GM13977 (cell line): ENCODE data around the gene SLC39A1.
A peak's percentile ranks its signal among the peaks of the same experiment; 100 is the strongest.
"Not testable (repeated sequence)": the region's sequence is repeated elsewhere in the genome, so short reads cannot be mapped to it uniquely, and the experiment has no call there.

ENCODE experiments used
- DNase-seq: peaks from one replicate; pipeline ENCODE4 v3.0.0; 2012; ENCODE audit warnings: low spot score
- in situ Hi-C: fragments of 300-500 bp; cut with MboI; formaldehyde crosslinking; loops from one replicate; pipeline ENCODE4 v1.12.0; 2022; ENCODE audit warnings: low sequenced_read_pairs, low pct_unique_long_range_greater_than_20kb, mixed read lengths, inconsistent platforms; ENCODE audit not compliant: unreplicated experiment
- TF ChIP-seq, protein P1 (sequence below): IDR thresholded peaks from 2 replicates; pipeline ENCODE4 v1.5.1; 2012; ENCODE audit warnings: mild to moderate bottlenecking, control low read depth; ENCODE audit not compliant: insufficient read depth; ENCODE audit errors: extremely low read depth, missing control alignments

Gene SLC39A1

DNA sequence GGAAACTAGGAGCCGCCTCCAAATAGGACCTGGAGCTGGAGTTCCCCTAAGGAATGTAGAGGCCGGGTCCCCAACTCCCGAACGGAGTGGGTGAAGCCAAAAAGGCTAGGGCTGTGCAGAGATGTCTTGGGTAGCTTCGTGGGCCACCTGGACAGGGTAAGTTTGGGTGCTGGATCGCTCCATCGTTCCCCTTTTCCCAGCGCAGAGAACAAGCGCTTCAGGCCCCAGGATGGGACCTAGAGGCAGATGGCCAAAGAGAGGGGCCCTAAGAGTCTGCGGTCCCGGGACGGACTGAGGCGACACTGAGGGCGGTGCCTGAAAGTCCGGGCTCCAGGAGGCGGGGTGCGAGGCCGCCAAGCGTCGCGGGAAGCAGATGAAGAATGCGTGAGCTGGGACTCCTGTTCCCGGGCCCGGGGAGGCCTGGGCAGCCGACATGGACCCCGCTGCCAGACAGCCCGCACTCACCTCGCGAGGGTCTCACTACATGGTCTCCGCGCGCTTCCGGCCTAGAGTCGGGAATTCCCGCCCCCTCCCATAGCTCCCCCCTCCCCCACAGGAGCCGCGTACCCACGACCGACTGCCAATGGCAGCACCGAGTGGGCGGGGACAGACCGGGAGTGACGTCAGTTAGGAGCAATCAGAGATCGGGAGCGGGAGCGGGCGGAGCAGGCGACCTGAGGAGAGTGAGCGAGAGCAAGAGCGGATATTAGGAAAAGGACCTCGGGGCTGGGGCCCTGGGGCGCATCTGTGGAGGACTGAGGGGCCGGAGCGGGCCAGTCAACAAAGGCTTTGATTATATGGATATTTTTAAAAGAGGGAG is at the start of gene SLC39A1:
Gene SLC39A1 (minus strand): TSS at position 508 of the 820 bp plus-strand sequence. CDS start 822 bp downstream, outside the sequence.
- in situ Hi-C loops, result no loop called here
- peak; percentile 90 for DNase-seq
- TF ChIP-seq, protein P1, sequence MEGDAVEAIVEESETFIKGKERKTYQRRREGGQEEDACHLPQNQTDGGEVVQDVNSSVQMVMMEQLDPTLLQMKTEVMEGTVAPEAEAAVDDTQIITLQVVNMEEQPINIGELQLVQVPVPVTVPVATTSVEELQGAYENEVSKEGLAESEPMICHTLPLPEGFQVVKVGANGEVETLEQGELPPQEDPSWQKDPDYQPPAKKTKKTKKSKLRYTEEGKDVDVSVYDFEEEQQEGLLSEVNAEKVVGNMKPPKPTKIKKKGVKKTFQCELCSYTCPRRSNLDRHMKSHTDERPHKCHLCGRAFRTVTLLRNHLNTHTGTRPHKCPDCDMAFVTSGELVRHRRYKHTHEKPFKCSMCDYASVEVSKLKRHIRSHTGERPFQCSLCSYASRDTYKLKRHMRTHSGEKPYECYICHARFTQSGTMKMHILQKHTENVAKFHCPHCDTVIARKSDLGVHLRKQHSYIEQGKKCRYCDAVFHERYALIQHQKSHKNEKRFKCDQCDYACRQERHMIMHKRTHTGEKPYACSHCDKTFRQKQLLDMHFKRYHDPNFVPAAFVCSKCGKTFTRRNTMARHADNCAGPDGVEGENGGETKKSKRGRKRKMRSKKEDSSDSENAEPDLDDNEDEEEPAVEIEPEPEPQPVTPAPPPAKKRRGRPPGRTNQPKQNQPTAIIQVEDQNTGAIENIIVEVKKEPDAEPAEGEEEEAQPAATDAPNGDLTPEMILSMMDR, result no peak

DNA sequence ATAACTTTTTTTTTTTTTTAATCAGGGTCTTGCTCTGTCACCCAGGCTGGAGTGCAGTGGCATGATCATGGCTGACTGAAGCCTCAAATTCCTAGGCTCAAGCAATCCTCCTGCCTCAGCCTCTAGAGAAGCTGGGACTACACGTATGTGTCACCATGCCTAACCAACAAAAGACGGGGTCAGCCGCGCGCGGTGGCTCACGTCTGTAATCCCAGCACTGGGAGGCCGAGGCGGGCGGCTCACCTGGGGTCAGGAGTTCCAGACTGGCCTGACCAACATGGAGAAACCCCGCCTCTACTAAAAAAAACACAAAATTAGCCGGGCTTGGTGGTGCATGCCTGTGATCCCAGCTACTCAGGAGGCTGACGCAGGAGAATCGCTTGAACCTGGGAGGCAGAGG is 49.2 kb upstream of the SLC39A1 start:
- in situ Hi-C loops, DNase-seq: not testable (repeated sequence)

DNA sequence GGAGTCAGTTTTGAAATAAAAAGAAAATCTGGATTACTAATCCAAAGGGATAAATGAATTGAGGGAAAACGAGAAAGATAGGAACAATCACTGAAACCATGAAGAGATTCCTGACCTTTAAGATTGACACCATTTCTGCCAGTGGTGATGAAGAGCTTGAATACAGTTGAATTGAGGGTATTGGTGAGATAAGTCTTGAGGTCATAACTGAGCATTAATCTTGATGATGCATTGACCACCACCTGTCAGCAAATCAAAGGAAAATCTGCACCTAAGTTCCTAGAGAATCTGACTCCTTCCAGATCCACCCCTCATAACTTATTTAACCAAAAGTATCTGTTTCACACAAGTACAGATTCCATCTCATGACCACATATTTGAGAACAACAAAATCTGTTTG is 48.8 kb upstream of the SLC39A1 start:
- in situ Hi-C loops, result no loop called here
- DNase-seq, result no peak

DNA sequence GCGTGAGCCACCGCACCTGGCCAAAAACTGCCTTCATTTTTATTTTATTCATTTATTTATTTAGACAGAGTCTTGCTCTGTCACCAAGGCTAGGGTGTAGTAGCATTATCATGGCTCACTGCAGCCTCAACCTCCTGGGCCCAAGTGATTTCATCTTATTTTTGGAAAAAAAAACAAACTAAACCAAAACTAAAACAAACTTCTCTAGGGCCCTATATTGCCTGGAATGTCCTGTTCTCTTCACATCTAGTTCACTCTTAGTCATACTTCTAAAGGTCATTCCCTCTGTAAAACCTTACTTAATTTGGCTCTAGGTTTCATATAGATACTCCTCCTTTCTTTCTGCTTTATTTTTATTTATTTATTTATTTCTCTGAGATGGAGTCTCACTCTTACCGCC is 42.8 kb upstream of the SLC39A1 start:
- no peak for DNase-seq
- in situ Hi-C loops, result no loop called here
- TF ChIP-seq, protein P1, result no peak

More for the DNA sequence above, 48.8 kb upstream of the SLC39A1 start:
- TF ChIP-seq, protein P1, result no peak

- in situ Hi-C loops, result no loop called here
- DNase-seq, result no peak
- TF ChIP-seq, protein P1, result no peak
These were observed 37.1 kb upstream of the SLC39A1 start for GRCh38 chr1:154000420-154000819.

GRCh38 chr1:153996882-153997281 is 33.5 kb upstream of the SLC39A1 start:
- in situ Hi-C loops, result loop anchor here (25.0 kb wide), 1 partner anchor 485 kb away; no protein-coding TSS in a partner anchor
- not testable (repeated sequence) for DNase-seq

GRCh38 chr1:153995640-153996039 is 32.3 kb upstream of the SLC39A1 start:
- no peak for DNase-seq
- in situ Hi-C loops, result loop anchor here (25.0 kb wide), 1 partner anchor 483 kb away; no protein-coding TSS in a partner anchor
- TF ChIP-seq, protein P1, result no peak

DNA sequence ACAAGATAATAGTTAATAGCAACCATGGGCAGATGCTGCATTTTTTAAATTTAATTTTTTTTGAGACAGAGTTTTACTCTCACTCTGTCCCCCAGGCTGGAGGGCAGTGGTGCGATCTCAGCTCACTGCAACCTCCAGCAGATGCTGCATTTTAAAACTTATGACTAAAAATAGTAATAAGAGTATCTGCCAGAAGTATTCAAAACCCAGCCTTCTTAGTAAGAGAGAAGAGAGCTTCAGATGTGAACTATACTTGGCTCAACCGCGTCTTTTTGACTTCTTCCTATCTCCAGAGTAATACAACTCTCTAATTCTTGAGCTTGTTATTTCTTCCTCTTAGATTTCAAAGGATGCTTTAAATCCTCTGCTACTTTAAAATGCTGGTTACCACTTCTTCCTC is 31.9 kb upstream of the SLC39A1 start:
- TF ChIP-seq, protein P1, result no peak
- in situ Hi-C loops, result loop anchor here (25.0 kb wide), 1 partner anchor 483 kb away; no protein-coding TSS in a partner anchor
- DNase-seq, result no peak
